Measurements from ENCODE around the gene CDKN2C. TPM values are rescaled to one million over a fixed set of nuclear protein-coding genes. Genes with fewer than 3 reads are reported as not detected.

Gene CDKN2C
- total RNA-seq, 1 donor from 2014 or later = 22.8 TPM

DNA sequence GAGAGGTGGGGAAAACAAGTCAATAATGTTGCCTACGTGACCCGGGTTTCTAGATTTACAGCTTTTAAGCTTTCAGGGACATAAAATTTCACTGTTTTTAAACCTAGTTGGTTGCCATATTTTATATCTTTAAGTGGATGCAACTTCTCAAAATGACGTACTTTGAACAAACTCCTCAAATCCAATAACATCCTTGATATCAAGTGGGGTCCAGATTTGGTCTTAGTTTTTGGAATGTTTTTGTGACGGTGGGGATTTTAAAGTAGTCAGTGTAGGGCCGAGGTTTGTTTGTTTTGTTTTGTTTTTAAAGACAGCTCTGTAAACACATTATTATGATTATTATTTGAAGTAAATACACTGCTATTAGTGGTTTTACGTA is 453 bp downstream of the CDKN2C start:
- intact Hi-C loops (cut with DNase I) = no loop called here
- no peak for TF ChIP-seq POLR2AphosphoS5 (IDR thresholded peaks at IDR 0.05; ENCODE audit: insufficient read depth in 1 of 2, low read depth in 1 of 2)
- no peak for TF ChIP-seq POLR2A (IDR thresholded peaks at IDR 0.05)
- TF ChIP-seq, protein P1, sequence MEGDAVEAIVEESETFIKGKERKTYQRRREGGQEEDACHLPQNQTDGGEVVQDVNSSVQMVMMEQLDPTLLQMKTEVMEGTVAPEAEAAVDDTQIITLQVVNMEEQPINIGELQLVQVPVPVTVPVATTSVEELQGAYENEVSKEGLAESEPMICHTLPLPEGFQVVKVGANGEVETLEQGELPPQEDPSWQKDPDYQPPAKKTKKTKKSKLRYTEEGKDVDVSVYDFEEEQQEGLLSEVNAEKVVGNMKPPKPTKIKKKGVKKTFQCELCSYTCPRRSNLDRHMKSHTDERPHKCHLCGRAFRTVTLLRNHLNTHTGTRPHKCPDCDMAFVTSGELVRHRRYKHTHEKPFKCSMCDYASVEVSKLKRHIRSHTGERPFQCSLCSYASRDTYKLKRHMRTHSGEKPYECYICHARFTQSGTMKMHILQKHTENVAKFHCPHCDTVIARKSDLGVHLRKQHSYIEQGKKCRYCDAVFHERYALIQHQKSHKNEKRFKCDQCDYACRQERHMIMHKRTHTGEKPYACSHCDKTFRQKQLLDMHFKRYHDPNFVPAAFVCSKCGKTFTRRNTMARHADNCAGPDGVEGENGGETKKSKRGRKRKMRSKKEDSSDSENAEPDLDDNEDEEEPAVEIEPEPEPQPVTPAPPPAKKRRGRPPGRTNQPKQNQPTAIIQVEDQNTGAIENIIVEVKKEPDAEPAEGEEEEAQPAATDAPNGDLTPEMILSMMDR (IDR thresholded peaks at IDR 0.05) = no peak
- no peaks in the 10 kb centered on the region for H3K36me3 ChIP-seq
- H3K27me3 ChIP-seq = no peaks in the 10 kb centered on the region
- peak overlapping the region; percentile 97 for H3K27ac ChIP-seq
- H3K9me3 ChIP-seq = no peaks in the 10 kb centered on the region
- peaks cover 14% of the 10 kb centered on the region for H3K4me1 ChIP-seq
- DNase-seq (ENCODE audit: extremely low spot score in 2 of 2) = no peak
- peak overlapping the region; percentile 57 to 74 for H3K4me3 ChIP-seq

DNA sequence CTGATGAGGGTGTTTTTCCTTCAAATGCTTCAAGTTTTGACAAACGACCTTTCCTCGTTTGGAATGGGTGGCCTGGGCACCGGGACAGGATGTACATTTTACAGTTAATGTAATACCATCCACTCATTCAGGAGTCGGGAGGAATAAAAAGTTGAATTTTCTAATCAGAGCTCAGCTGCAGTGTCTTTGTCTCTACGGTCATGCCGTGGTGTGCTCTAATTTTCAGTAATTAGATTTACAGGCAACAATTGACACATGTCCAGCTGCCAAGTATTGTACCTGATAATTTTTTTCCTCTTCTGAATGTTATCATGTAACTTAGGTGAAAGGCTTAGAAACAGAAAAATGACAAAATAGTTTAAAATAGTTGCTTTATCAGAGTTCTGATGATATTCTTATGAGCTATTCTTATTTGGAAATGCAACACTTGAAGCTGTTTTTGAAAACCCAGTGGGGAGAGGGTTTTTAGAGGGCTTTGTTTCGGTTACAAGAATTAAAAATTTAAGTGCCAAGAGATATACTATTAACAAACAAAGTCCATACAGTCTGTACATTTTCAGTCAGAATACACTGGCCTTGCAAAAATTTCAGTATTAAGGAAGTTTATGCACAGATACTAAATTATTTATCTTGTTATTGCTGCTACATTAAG is 1.0 kb downstream of the CDKN2C start:
- TF ChIP-seq, protein P1 (IDR thresholded peaks at IDR 0.05) = no peak
- TF ChIP-seq POLR2AphosphoS5 (IDR thresholded peaks at IDR 0.05; ENCODE audit: insufficient read depth in 1 of 2, low read depth in 1 of 2) = peak in 1 of 2 donors; percentile 16
- H3K36me3 ChIP-seq = no peaks in the 10 kb centered on the region
- H3K27ac ChIP-seq = peak overlapping the region; percentile 97

DNA sequence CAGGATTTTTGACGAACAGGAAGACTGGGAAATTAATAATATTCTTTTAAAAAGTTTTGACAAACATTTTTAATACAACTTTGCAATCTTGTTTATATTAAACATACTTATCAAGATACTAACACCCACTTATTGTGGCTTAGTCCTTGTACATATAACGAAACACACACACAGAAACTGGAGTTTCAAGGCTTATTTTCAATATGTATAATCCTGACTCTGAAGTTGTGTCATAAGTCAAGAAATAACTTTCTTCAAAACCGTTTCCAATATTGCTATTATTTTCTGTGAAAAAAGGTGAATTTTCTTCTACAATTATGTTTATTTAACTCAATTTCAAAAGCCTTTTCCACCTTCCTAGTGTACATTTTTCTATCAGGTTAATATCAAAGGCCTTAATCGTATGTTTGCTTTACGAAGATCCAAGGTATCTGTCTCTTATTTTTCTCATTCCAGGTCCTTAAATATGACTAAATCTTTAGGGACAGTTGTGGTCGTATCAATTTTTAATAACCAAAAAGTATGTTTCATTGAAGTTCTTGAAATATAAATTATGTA is 1.8 kb downstream of the CDKN2C start:
- Histone ChIP-seq H3K36me3 (no peaks in the 10 kb centered on the region), H3K9me3 (no peaks in the 10 kb centered on the region), H3K4me3 (peak overlapping the region; percentile 57 to 74), H3K27me3 (no peaks in the 10 kb centered on the region), H3K4me1 (peaks cover 11% of the 10 kb centered on the region), H3K27ac (peak overlapping the region; percentile 97)
- DNase-seq (ENCODE audit: extremely low spot score in 2 of 2) = no peak
- no peak for TF ChIP-seq POLR2AphosphoS5 (IDR thresholded peaks at IDR 0.05; ENCODE audit: insufficient read depth in 1 of 2, low read depth in 1 of 2)
- TF ChIP-seq, protein P1 (IDR thresholded peaks at IDR 0.05) = no peak
- TF ChIP-seq POLR2A (IDR thresholded peaks at IDR 0.05) = no peak
- intact Hi-C loops (cut with DNase I) = no loop called here

More for the DNA sequence above, 1.0 kb downstream of the CDKN2C start:
- no peaks in the 10 kb centered on the region for H3K27me3 ChIP-seq
- peak overlapping the region; percentile 57 to 74 for H3K4me3 ChIP-seq
- intact Hi-C loops (cut with DNase I) = no loop called here
- peaks cover 14% of the 10 kb centered on the region for H3K4me1 ChIP-seq
- DNase-seq (ENCODE audit: extremely low spot score in 2 of 2) = no peak
- no peaks in the 10 kb centered on the region for H3K9me3 ChIP-seq

DNA sequence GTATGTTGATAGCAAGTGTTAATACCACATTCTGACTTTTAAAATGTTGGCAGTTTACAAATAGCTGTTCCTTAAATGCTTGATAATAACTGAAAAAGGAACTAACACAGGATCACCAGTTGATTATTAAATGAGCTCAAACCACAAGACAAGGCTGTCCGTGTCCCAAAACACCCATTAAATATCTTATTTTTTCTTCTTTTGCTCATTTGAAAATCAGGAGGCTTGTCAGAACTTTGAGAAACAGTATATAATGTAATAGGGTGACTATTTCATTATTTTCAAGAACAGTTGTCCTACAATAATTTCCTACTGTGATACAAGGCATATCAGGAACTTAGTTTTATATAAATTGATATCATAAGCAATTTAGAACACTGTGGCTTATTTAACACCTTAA is 2.7 kb downstream of the CDKN2C start:
- no peaks in the 10 kb centered on the region for H3K27me3 ChIP-seq
- no peaks in the 10 kb centered on the region for H3K9me3 ChIP-seq
- intact Hi-C loops (cut with DNase I) = no loop called here
- peak overlapping the region in 1 of 2 donors; percentile 74 for H3K4me3 ChIP-seq
- no peak for DNase-seq (ENCODE audit: extremely low spot score in 2 of 2)
- H3K4me1 ChIP-seq = peaks cover 2% of the 10 kb centered on the region
- no peaks in the 10 kb centered on the region for H3K36me3 ChIP-seq
- peak overlapping the region; percentile 97 for H3K27ac ChIP-seq
- no peak for TF ChIP-seq POLR2A (IDR thresholded peaks at IDR 0.05)
- TF ChIP-seq, protein P1 (IDR thresholded peaks at IDR 0.05) = no peak
- no peak for TF ChIP-seq POLR2AphosphoS5 (IDR thresholded peaks at IDR 0.05; ENCODE audit: insufficient read depth in 1 of 2, low read depth in 1 of 2)

DNA sequence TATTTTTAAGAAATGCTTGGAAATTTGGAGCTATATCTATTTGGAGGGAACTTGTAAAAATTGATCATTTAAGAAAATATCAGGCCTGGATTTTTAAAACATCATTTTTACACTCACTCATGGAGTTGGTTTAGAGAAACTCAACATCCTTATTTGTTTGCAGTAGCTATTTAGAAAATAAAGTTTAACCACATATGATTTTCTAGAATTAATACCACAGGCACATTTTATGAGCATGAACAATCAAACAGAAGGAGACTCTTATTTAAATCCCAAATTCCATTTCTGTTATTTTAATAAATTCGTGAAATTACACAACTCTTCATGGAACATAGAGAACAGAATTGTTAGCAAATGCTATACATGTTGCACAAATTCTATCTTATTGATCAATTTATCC is 3.2 kb downstream of the CDKN2C start:
- DNase-seq (ENCODE audit: extremely low spot score in 2 of 2) = no peak
- peak overlapping the region in 1 of 2 donors; percentile 74 for H3K4me3 ChIP-seq
- H3K27ac ChIP-seq = peak overlapping the region; percentile 97
- H3K36me3 ChIP-seq = no peaks in the 10 kb centered on the region
- H3K27me3 ChIP-seq = no peaks in the 10 kb centered on the region
- no peaks in the 10 kb centered on the region for H3K9me3 ChIP-seq
- H3K4me1 ChIP-seq = no peaks in the 10 kb centered on the region
- intact Hi-C loops (cut with DNase I) = no loop called here
- TF ChIP-seq, protein P1 (IDR thresholded peaks at IDR 0.05) = no peak
- TF ChIP-seq POLR2AphosphoS5 (IDR thresholded peaks at IDR 0.05; ENCODE audit: insufficient read depth in 1 of 2, low read depth in 1 of 2) (no peak), POLR2A (IDR thresholded peaks at IDR 0.05) (no peak)

Data from vagina (tissue), 2 donors.